ENCODE results near the gene AGPS. TPM values are rescaled to one million over a fixed set of nuclear protein-coding genes. Genes with fewer than 3 reads are reported as not detected.
"Not testable (repeated sequence)": the region's sequence is repeated elsewhere in the genome, so short reads cannot be mapped to it uniquely, and the experiment has no call there.

Gene AGPS
- total and polyA plus RNA-seq, 4 experiments from 2014 or later: 13.8 to 29.7 (median 22.9) TPM

- Histone ChIP-seq H3K27me3 (ENCODE audit: insufficient read depth, low read length) (no peaks in the 10 kb centered on the region), H3K36me3 (ENCODE audit: insufficient read depth, low read length) (no peaks in the 10 kb centered on the region), H3K4me1 (ENCODE audit: insufficient read depth, low read length) (no peaks in the 10 kb centered on the region), H3K4me3 (ENCODE audit: low read length in 2 of 2) (no peak overlapping the region), H3K27ac (ENCODE audit: low read depth, low read length) (no peak overlapping the region), H3K9me3 (ENCODE audit: control insufficient read depth in 1 of 2, low read length in 2 of 2) (no peaks in the 10 kb centered on the region)
- DNase-seq: no peak
- POLR2A ChIA-PET (ENCODE audit: partially characterized antibody): no interaction called here
- peaks cover 49 to 54% of the 10 kb centered on the region in 2 donors for H3K36me3 Mint-ChIP-seq
- H3K27me3 Mint-ChIP-seq: no peaks in the 10 kb centered on the region
- peaks cover 0 to 4% (median 1%) of the 10 kb centered on the region in 4 donors for H3K4me1 Mint-ChIP-seq
- intact Hi-C loops (cut with micrococcal nuclease): no loop called here
- H3K27ac Mint-ChIP-seq: no peak overlapping the region
- no peaks in the 10 kb centered on the region for H3K9me3 Mint-ChIP-seq
- no peak overlapping the region for H3K4me3 Mint-ChIP-seq
- CTCF ChIA-PET (ENCODE audit: partially characterized antibody): interaction anchor here (1.3 kb wide), 1 partner anchor 30 kb away, joined by 3 read pairs; no protein-coding TSS in a partner anchor
These were observed 52.6 kb downstream of the AGPS start for GRCh38 chr2:177445200-177445599.

- peaks cover 51% of the 10 kb centered on the region in 2 donors for H3K36me3 Mint-ChIP-seq
- POLR2A ChIA-PET (ENCODE audit: partially characterized antibody): no interaction called here
These were observed 55.5 kb downstream of the AGPS start for GRCh38 chr2:177448031-177448430.

GRCh38 chr2:177449159-177449558, 56.6 kb downstream of the AGPS start:
- Mint-ChIP-seq H3K36me3 (peaks cover 47 to 50% of the 10 kb centered on the region in 2 donors), H3K9me3 (no peaks in the 10 kb centered on the region), H3K27ac (no peak overlapping the region), H3K4me3 (no peak overlapping the region), H3K27me3 (no peaks in the 10 kb centered on the region), H3K4me1 (peaks cover 0 to 3% (median under 1%) of the 10 kb centered on the region in 4 donors)
- no peak overlapping the region for H3K4me3 ChIP-seq (ENCODE audit: low read length in 2 of 2)
- intact Hi-C loops (cut with micrococcal nuclease): no loop called here
- ChIA-PET POLR2A (ENCODE audit: partially characterized antibody) (no interaction called here), CTCF (ENCODE audit: partially characterized antibody) (no interaction called here)
- H3K9me3 ChIP-seq (ENCODE audit: control insufficient read depth in 1 of 2, low read length in 2 of 2): no peaks in the 10 kb centered on the region
- H3K27me3 ChIP-seq (ENCODE audit: insufficient read depth, low read length): no peaks in the 10 kb centered on the region
- no peaks in the 10 kb centered on the region for H3K4me1 ChIP-seq (ENCODE audit: insufficient read depth, low read length)
- no peak for DNase-seq
- H3K27ac ChIP-seq (ENCODE audit: low read depth, low read length): no peak overlapping the region
- no peaks in the 10 kb centered on the region for H3K36me3 ChIP-seq (ENCODE audit: insufficient read depth, low read length)

More at GRCh38 chr2:177448031-177448430, 55.5 kb downstream of the AGPS start:
- H3K9me3 ChIP-seq (ENCODE audit: control insufficient read depth in 1 of 2, low read length in 2 of 2): no peaks in the 10 kb centered on the region
- no peaks in the 10 kb centered on the region for H3K27me3 Mint-ChIP-seq
- no peak overlapping the region for H3K4me3 Mint-ChIP-seq
- H3K4me1 ChIP-seq (ENCODE audit: insufficient read depth, low read length): no peaks in the 10 kb centered on the region
- no peak overlapping the region for H3K27ac ChIP-seq (ENCODE audit: low read depth, low read length)
- no peaks in the 10 kb centered on the region for H3K9me3 Mint-ChIP-seq
- H3K36me3 ChIP-seq (ENCODE audit: insufficient read depth, low read length): no peaks in the 10 kb centered on the region
- H3K4me3 ChIP-seq (ENCODE audit: low read length in 2 of 2): no peak overlapping the region
- CTCF ChIA-PET (ENCODE audit: partially characterized antibody): no interaction called here
- H3K4me1 Mint-ChIP-seq: peaks cover 0 to 3% (median under 1%) of the 10 kb centered on the region in 4 donors
- H3K27me3 ChIP-seq (ENCODE audit: insufficient read depth, low read length): no peaks in the 10 kb centered on the region
- no peak for DNase-seq
- H3K27ac Mint-ChIP-seq: no peak overlapping the region
- intact Hi-C loops (cut with micrococcal nuclease): no loop called here

- no peak overlapping the region for H3K4me3 Mint-ChIP-seq
- POLR2A ChIA-PET (ENCODE audit: partially characterized antibody): interaction anchor here (0.7 kb wide), 1 partner anchor 59 kb away, joined by 3 read pairs; no protein-coding TSS in a partner anchor
These were observed 62.6 kb downstream of the AGPS start for GRCh38 chr2:177455187-177455586.

GRCh38 chr2:177459756-177460155, 67.2 kb downstream of the AGPS start:
- H3K27me3 Mint-ChIP-seq; DNase-seq; H3K4me1 ChIP-seq (ENCODE audit: insufficient read depth, low read length); H3K27ac ChIP-seq (ENCODE audit: low read depth, low read length); H3K4me3 ChIP-seq (ENCODE audit: low read length in 2 of 2); H3K36me3 ChIP-seq (ENCODE audit: insufficient read depth, low read length); H3K9me3 ChIP-seq (ENCODE audit: control insufficient read depth in 1 of 2, low read length in 2 of 2); H3K9me3 Mint-ChIP-seq; H3K27ac Mint-ChIP-seq; H3K4me3 Mint-ChIP-seq; H3K27me3 ChIP-seq (ENCODE audit: insufficient read depth, low read length); intact Hi-C loops (cut with micrococcal nuclease); CTCF ChIA-PET (ENCODE audit: partially characterized antibody); H3K4me1 Mint-ChIP-seq; POLR2A ChIA-PET (ENCODE audit: partially characterized antibody): not testable (repeated sequence)
- peaks cover 52 to 59% of the 10 kb centered on the region in 2 donors for H3K36me3 Mint-ChIP-seq

More at GRCh38 chr2:177455187-177455586, 62.6 kb downstream of the AGPS start:
- intact Hi-C loops (cut with micrococcal nuclease): no loop called here
- Histone ChIP-seq H3K4me3 (ENCODE audit: low read length in 2 of 2) (no peak overlapping the region), H3K4me1 (ENCODE audit: insufficient read depth, low read length) (no peaks in the 10 kb centered on the region), H3K27ac (ENCODE audit: low read depth, low read length) (no peak overlapping the region), H3K36me3 (ENCODE audit: insufficient read depth, low read length) (no peaks in the 10 kb centered on the region), H3K9me3 (ENCODE audit: control insufficient read depth in 1 of 2, low read length in 2 of 2) (no peaks in the 10 kb centered on the region), H3K27me3 (ENCODE audit: insufficient read depth, low read length) (no peaks in the 10 kb centered on the region)
- Mint-ChIP-seq H3K36me3 (peaks cover 40 to 55% of the 10 kb centered on the region in 2 donors), H3K9me3 (peaks cover 0 to 4% (median 0%) of the 10 kb centered on the region in 8 donors), H3K27me3 (no peaks in the 10 kb centered on the region), H3K4me1 (peaks cover 0 to 2% (median 0%) of the 10 kb centered on the region in 4 donors), H3K27ac (peak overlapping the region in 1 of 7 donors; percentile 53)
- no peak for DNase-seq
- CTCF ChIA-PET (ENCODE audit: partially characterized antibody): interaction anchor here (1.0 kb wide), 1 partner anchor 39 kb away, joined by 3 read pairs; no protein-coding TSS in a partner anchor

GRCh38 chr2:177460973-177461585, 68.5 kb downstream of the AGPS start:
- Histone ChIP-seq H3K9me3 (ENCODE audit: control insufficient read depth in 1 of 2, low read length in 2 of 2) (no peaks in the 10 kb centered on the region), H3K36me3 (ENCODE audit: insufficient read depth, low read length) (no peaks in the 10 kb centered on the region), H3K4me1 (ENCODE audit: insufficient read depth, low read length) (no peaks in the 10 kb centered on the region), H3K27ac (ENCODE audit: low read depth, low read length) (no peak overlapping the region), H3K4me3 (ENCODE audit: low read length in 2 of 2) (no peak overlapping the region), H3K27me3 (ENCODE audit: insufficient read depth, low read length) (no peaks in the 10 kb centered on the region)
- Mint-ChIP-seq H3K4me1 (peaks cover 0 to 1% (median 0%) of the 10 kb centered on the region in 4 donors), H3K27ac (no peak overlapping the region), H3K27me3 (no peaks in the 10 kb centered on the region), H3K36me3 (peaks cover 46 to 56% of the 10 kb centered on the region in 2 donors), H3K9me3 (peaks cover 0 to 4% (median 0%) of the 10 kb centered on the region in 8 donors), H3K4me3 (no peak overlapping the region)
- intact Hi-C loops (cut with micrococcal nuclease): no loop called here
- ChIA-PET CTCF (ENCODE audit: partially characterized antibody) (no interaction called here), POLR2A (ENCODE audit: partially characterized antibody) (no interaction called here)
- no peak for DNase-seq

- no peaks in the 10 kb centered on the region for H3K4me1 ChIP-seq (ENCODE audit: insufficient read depth, low read length)
- H3K9me3 ChIP-seq (ENCODE audit: control insufficient read depth in 1 of 2, low read length in 2 of 2): no peaks in the 10 kb centered on the region
- no peak overlapping the region for H3K4me3 Mint-ChIP-seq
- no peak overlapping the region for H3K27ac ChIP-seq (ENCODE audit: low read depth, low read length)
- no peaks in the 10 kb centered on the region for H3K27me3 Mint-ChIP-seq
- peaks cover 38 to 45% of the 10 kb centered on the region in 2 donors for H3K36me3 Mint-ChIP-seq
- H3K27me3 ChIP-seq (ENCODE audit: insufficient read depth, low read length): no peaks in the 10 kb centered on the region
- H3K9me3 Mint-ChIP-seq: peaks cover 0 to 1% (median 0%) of the 10 kb centered on the region in 8 donors
- H3K4me1 Mint-ChIP-seq: peaks cover 0 to 1% (median 0%) of the 10 kb centered on the region in 4 donors
- no peaks in the 10 kb centered on the region for H3K36me3 ChIP-seq (ENCODE audit: insufficient read depth, low read length)
- no peak overlapping the region for H3K4me3 ChIP-seq (ENCODE audit: low read length in 2 of 2)
- no peak for DNase-seq
- ChIA-PET POLR2A (ENCODE audit: partially characterized antibody) (no interaction called here), CTCF (ENCODE audit: partially characterized antibody) (no interaction called here)
- H3K27ac Mint-ChIP-seq: no peak overlapping the region
- intact Hi-C loops (cut with micrococcal nuclease): no loop called here
These were observed 72.0 kb downstream of the AGPS start for GRCh38 chr2:177464549-177464948.

All from CD4-positive, alpha-beta memory T cell (primary cell).